HCT116 (cell line): ENCODE measurements around the gene ZNF398. TPM values are rescaled to one million over a fixed set of nuclear protein-coding genes. Genes with fewer than 3 reads are reported as not detected.

ENCODE experiments used
- ATAC-seq: fragments of 200-7000 bp; cut with Tn5 transposase; 2 replicates; pipeline ENCODE4 v1.9.1; 2020; ENCODE audit warnings: mild to moderate bottlenecking, moderate library complexity
- BruUV-seq: library from RNA; stranded (reverse); fragments of 400-500 nt; replicated peaks from 2 replicates; lab custom pipeline; 2021; lab: Mats Ljungman, UMichigan
- CTCF ChIA-PET: fragments of 300-600 bp; sonication (Branson Sonifier 250); formaldehyde crosslinking; loops from one replicate; lab custom pipeline; 2021; ENCODE audit warnings: antibody characterized with exemption; lab: Charles Lee
- POLR2A ChIA-PET: fragments of 300-600, 350-600 bp; sonication (Branson Sonifier 250); formaldehyde crosslinking; loops from one replicate; lab custom pipeline; 2021; ENCODE audit warnings: antibody characterized with exemption; lab: Charles Lee
- RAD21 ChIA-PET, 2 experiments: fragments of 300-600 bp; sonication (Branson Sonifier 250); formaldehyde crosslinking; loops; one replicate each; lab custom pipeline; 2023; ENCODE audit warnings: low total read pairs in 2 of 2; ENCODE audit not compliant: uncharacterized antibody in 2 of 2, unreplicated experiment in 2 of 2, low non-redundant PET in 1 of 2; lab: Charles Lee
- DNase-seq: peaks from one replicate; pipeline ENCODE4 v3.0.0-alpha.2; 2010; ENCODE audit warnings: low read depth, low spot score
- H2AFZ ChIP-seq: fragments of 200-600 bp; shearing (Covaris generic), sonication (generic); 2 replicates; pipeline ENCODE4 v1.6.1; 2017; ENCODE audit warnings: low read depth, mixed run types, mixed read lengths, antibody characterized with exemption, low read length; ENCODE audit not compliant: poor library complexity, severe bottlenecking
- H3K27ac ChIP-seq: 2 replicates; pipeline ENCODE4 v1.5.1; 2012; ENCODE audit warnings: low read depth, low read length
- H3K27me3 ChIP-seq: fragments of 200-600 bp; sonication (generic); 2 replicates; pipeline ENCODE4 v1.6.1; 2016; ENCODE audit warnings: mixed run types, low read length, mixed read lengths; ENCODE audit not compliant: insufficient read depth
- H3K36me3 ChIP-seq, 2 experiments: fragments of 200-500 bp in 1 of 2; fragments of 200-600 bp in 1 of 2; sonication (Bioruptor generic) in 1 of 2; sonication (generic) in 1 of 2; 2 replicates each; pipeline versions ENCODE4 v1.5.1 to v1.6.1; 2014 to 2016; ENCODE audit warnings: low read length in 2 of 2, inconsistent platforms in 1 of 2, mixed read lengths in 1 of 2, mixed run types in 1 of 2; ENCODE audit not compliant: insufficient read depth in 2 of 2, control insufficient read depth in 1 of 2
- H3K4me1 ChIP-seq, 2 experiments: fragments of 200-600 bp in 1 of 2; sonication (generic) in 1 of 2; 2 replicates each; pipeline versions ENCODE4 v1.5.1 to v1.6.1; 2012 to 2017; ENCODE audit warnings: low read length in 2 of 2, inconsistent platforms in 1 of 2, mild to moderate bottlenecking in 1 of 2, mixed read lengths in 1 of 2, mixed run types in 1 of 2, moderate library complexity in 1 of 2; ENCODE audit not compliant: insufficient read depth in 2 of 2, control insufficient read depth in 1 of 2
- H3K4me2 ChIP-seq: fragments of 200-600 bp; sonication (generic); 2 replicates; pipeline ENCODE4 v1.6.1; 2017; ENCODE audit warnings: mixed run types, low read length, mixed read lengths
- H3K4me3 ChIP-seq, 2 experiments: fragments of 200-600 bp in 1 of 2; sonication (generic) in 1 of 2; replicated peaks in 1 of 2; 2 replicates each; pipeline ENCODE4 v1.5.1; 2011 to 2016; ENCODE audit warnings: low read length in 2 of 2, control low read depth in 1 of 2, low read depth in 1 of 2, mild to moderate bottlenecking in 1 of 2, mixed read lengths in 1 of 2, mixed run types in 1 of 2
- H3K79me2 ChIP-seq: fragments of 200-600 bp; sonication (generic); 2 replicates; pipeline ENCODE4 v1.6.1; 2017; ENCODE audit warnings: mild to moderate bottlenecking, mixed run types, low read length, moderate library complexity, mixed read lengths; ENCODE audit not compliant: insufficient read depth
- H3K9ac ChIP-seq: fragments of 200-600 bp; sonication (generic); 2 replicates; pipeline ENCODE4 v1.6.1; 2016; ENCODE audit warnings: low read length, mixed read lengths
- H3K9me2 ChIP-seq: fragments of 200-600 bp; sonication (generic), shearing (Covaris generic); 2 replicates; pipeline ENCODE4 v1.6.1; 2017; ENCODE audit warnings: mixed run types, mild to moderate bottlenecking, moderate library complexity; ENCODE audit not compliant: insufficient read depth
- H3K9me3 ChIP-seq, 2 experiments: fragments of 200-500 bp in 1 of 2; fragments of 200-600 bp in 1 of 2; sonication (Bioruptor generic) in 1 of 2; sonication (generic) in 1 of 2; 2 replicates each; pipeline ENCODE4 v1.6.1; 2014 to 2017; ENCODE audit warnings: low read length in 2 of 2, mixed read lengths in 2 of 2, inconsistent platforms in 1 of 2, low read depth in 1 of 2, mild to moderate bottlenecking in 1 of 2, mixed run types in 1 of 2, moderate library complexity in 1 of 2; ENCODE audit not compliant: control insufficient read depth in 1 of 2, insufficient read depth in 1 of 2
- H4K20me1 ChIP-seq: fragments of 200-600 bp; sonication (generic), shearing (Covaris generic); 2 replicates; pipeline ENCODE4 v1.6.1; 2017; ENCODE audit warnings: mixed run types, mild to moderate bottlenecking, moderate library complexity; ENCODE audit not compliant: insufficient read depth
- CBX3 ChIP-seq: IDR thresholded peaks from 2 replicates; pipeline ENCODE4 v1.6.1; 2012; ENCODE audit warnings: low read depth
- POLR2AphosphoS5 ChIP-seq: IDR thresholded peaks from 2 replicates; pipeline ENCODE4 v1.6.1; 2011; ENCODE audit warnings: mild to moderate bottlenecking, low read depth, low read length, moderate library complexity
- SIN3A ChIP-seq: IDR thresholded peaks from 2 replicates; pipeline ENCODE4 v1.6.1; 2012; ENCODE audit warnings: low read depth
- YY1 ChIP-seq: IDR thresholded peaks from 2 replicates; pipeline ENCODE4 v1.6.1; 2011; ENCODE audit warnings: low read length, low read depth, moderate library complexity, mild to moderate bottlenecking; ENCODE audit not compliant: insufficient replicate concordance; ENCODE audit errors: extremely low read depth
- intact Hi-C: fragments of 100-400 bp; cut with micrococcal nuclease; formaldehyde crosslinking; loops from 2 replicates; pipeline ENCODE4 v1.10.0; 2022
- total RNA-seq: library from RNA; stranded (reverse); gene quantifications from one replicate; pipeline ENCODE4 v1.2.1, GENCODE V29; 2021; ENCODE audit not compliant: unreplicated experiment
- TF ChIP-seq, protein P1 (sequence below): IDR thresholded peaks from 2 replicates; pipeline ENCODE4 v1.6.1; 2011; ENCODE audit warnings: mild to moderate bottlenecking, low read length, moderate library complexity; ENCODE audit not compliant: insufficient replicate concordance; ENCODE audit errors: extremely low read depth

ZNF398 gene
- total RNA-seq, 1 experiment from 2014 or later = 14.1 TPM

DNA sequence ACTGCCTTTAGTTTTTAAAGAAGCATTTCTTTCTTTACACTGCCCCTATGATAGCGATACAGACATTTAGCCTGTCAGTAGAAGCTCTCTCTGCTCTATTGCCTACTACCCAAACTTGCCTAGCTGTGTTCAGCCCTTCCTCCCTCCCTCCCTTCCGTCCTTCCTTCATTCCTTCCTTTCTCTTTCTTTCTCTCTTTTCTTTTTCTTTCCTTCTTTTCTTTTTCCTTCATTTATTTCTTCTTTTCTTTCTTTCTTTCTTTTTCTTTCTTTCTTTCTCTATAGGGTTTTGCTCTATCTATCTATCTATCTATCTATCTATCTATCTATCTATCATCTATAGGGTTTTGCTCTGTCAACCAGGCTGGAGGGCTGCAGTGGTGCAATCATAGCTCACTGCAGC, 85.1 kb downstream of the ZNF398 start:
- no peaks in the 10 kb centered on the region for H3K9me3 ChIP-seq
- TF ChIP-seq POLR2AphosphoS5 = no peak
- TF ChIP-seq CBX3 = no peak
- TF ChIP-seq, protein P1, sequence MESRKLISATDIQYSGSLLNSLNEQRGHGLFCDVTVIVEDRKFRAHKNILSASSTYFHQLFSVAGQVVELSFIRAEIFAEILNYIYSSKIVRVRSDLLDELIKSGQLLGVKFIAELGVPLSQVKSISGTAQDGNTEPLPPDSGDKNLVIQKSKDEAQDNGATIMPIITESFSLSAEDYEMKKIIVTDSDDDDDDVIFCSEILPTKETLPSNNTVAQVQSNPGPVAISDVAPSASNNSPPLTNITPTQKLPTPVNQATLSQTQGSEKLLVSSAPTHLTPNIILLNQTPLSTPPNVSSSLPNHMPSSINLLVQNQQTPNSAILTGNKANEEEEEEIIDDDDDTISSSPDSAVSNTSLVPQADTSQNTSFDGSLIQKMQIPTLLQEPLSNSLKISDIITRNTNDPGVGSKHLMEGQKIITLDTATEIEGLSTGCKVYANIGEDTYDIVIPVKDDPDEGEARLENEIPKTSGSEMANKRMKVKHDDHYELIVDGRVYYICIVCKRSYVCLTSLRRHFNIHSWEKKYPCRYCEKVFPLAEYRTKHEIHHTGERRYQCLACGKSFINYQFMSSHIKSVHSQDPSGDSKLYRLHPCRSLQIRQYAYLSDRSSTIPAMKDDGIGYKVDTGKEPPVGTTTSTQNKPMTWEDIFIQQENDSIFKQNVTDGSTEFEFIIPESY = no peak
- no peak for TF ChIP-seq SIN3A
- no peak for TF ChIP-seq YY1
- TF ChIP-seq, all 23 proteins: peak for 0
- BruUV-seq = no TSS peak
- Histone ChIP-seq H3K27ac (no peak overlapping the region), H4K20me1 (no peaks in the 10 kb centered on the region), H2AFZ (no peak overlapping the region), H3K9ac (no peak overlapping the region), H3K9me2 (no peaks in the 10 kb centered on the region), H3K36me3 (no peaks in the 10 kb centered on the region), H3K27me3 (no peaks in the 10 kb centered on the region), H3K4me2 (peak overlapping the region; percentile 58), H3K79me2 (no peaks in the 10 kb centered on the region), H3K4me1 (peaks cover 20 to 32% of the 10 kb centered on the region in 2 experiments), H3K4me3 (no peak overlapping the region)
- ChIA-PET POLR2A (interaction anchor here (0.7 kb wide), 1 partner anchor 8 kb away, joined by 3 read pairs; no protein-coding TSS in a partner anchor), CTCF (interaction anchor here (1.2 kb wide), 1 partner anchor 30 kb away, joined by 3 read pairs; the partner anchor contains the start of gene ZNF783), RAD21 (no interaction called here)
- DNase-seq = no peak
- intact Hi-C loops = loop anchor here (5.0 kb wide), 1 partner anchor 35 kb away; the partner anchor contains the start of gene ZNF282
- no peak for ATAC-seq

Other genes starting within 250 kb of the ZNF398 start
- 217 TPM for gene PDIA4, start 118.9 kb upstream of the ZNF398 start, total RNA-seq
- 8.5 TPM for gene ZNF786, start 56.7 kb upstream of the ZNF398 start, total RNA-seq
- 2.1 TPM for gene ZNF425, start 21.1 kb upstream of the ZNF398 start, total RNA-seq
- gene ZNF282, start 48.1 kb downstream of the ZNF398 start, total RNA-seq = 30.4 TPM
- 13.7 TPM for gene ZNF212, start 92.2 kb downstream of the ZNF398 start, total RNA-seq
- gene ZNF783, start 114.7 kb downstream of the ZNF398 start, total RNA-seq = 12.5 TPM